HEK293T (cell line): ENCODE data around the gene ATP1A4.

Experiments used
- CTCF ChIA-PET: fragments of 350-600 bp; formaldehyde crosslinking; extraction: SDS; loops from one replicate; lab custom pipeline; 2021; ENCODE audit warnings: antibody characterized with exemption, inconsistent platforms; lab: Yijun Ruan, JAX
- POLR2A ChIA-PET: fragments of 350-600 bp; formaldehyde crosslinking; extraction: SDS; loops from one replicate; lab custom pipeline; 2020; ENCODE audit warnings: antibody characterized with exemption, inconsistent platforms; lab: Yijun Ruan, JAX
- DNase-seq: peaks from one replicate; pipeline ENCODE4 v3.0.0; 2012; ENCODE audit warnings: mixed read lengths; ENCODE audit errors: extremely low spot score
- ARNT ChIP-seq: fragments of 450-650 bp; IDR thresholded peaks from 2 replicates; pipeline ENCODE4 v1.6.1; 2017; ENCODE audit warnings: mild to moderate bottlenecking
- BHLHE40 ChIP-seq: fragments of 450-650 bp; IDR thresholded peaks from 2 replicates; pipeline ENCODE4 v1.6.1; 2016; ENCODE audit warnings: mild to moderate bottlenecking, moderate library complexity, borderline replicate concordance
- CTBP1 ChIP-seq: fragments of 450-650 bp; IDR thresholded peaks from 2 replicates; pipeline ENCODE4 v1.6.1; 2016; ENCODE audit warnings: borderline replicate concordance
- ELF4 ChIP-seq: fragments of 450-650 bp; IDR thresholded peaks from 2 replicates; pipeline ENCODE4 v1.6.1; 2017; ENCODE audit warnings: antibody characterized with exemption
- FOXA1 ChIP-seq: fragments of 450-650 bp; IDR thresholded peaks from 2 replicates; pipeline ENCODE4 v1.6.1; 2016; ENCODE audit warnings: mild to moderate bottlenecking
- FOXK2 ChIP-seq: fragments of 450-650 bp; IDR thresholded peaks from 2 replicates; pipeline ENCODE4 v1.6.1; 2016; ENCODE audit warnings: mild to moderate bottlenecking
- FOXM1 ChIP-seq: fragments of 450-650 bp; IDR thresholded peaks from 2 replicates; pipeline ENCODE4 v1.6.1; 2017; ENCODE audit warnings: mild to moderate bottlenecking, borderline replicate concordance
- HDGF ChIP-seq: fragments of 450-650 bp; IDR thresholded peaks from 2 replicates; pipeline ENCODE4 v1.6.1; 2017; ENCODE audit warnings: antibody characterized with exemption, borderline replicate concordance
- L3MBTL2 ChIP-seq: fragments of 450-650 bp; conservative IDR thresholded peaks from 2 replicates; pipeline ENCODE4 v1.6.1; 2016; ENCODE audit warnings: mild to moderate bottlenecking
- LEF1 ChIP-seq: fragments of 450-650 bp; IDR thresholded peaks from 2 replicates; pipeline ENCODE4 v1.6.1; 2017; ENCODE audit warnings: mild to moderate bottlenecking, borderline replicate concordance
- NFRKB ChIP-seq: fragments of 450-650 bp; IDR thresholded peaks from 2 replicates; pipeline ENCODE4 v1.6.1; 2016; ENCODE audit warnings: mild to moderate bottlenecking, moderate library complexity
- SP1 ChIP-seq: fragments of 450-650 bp; IDR thresholded peaks from 2 replicates; pipeline ENCODE4 v1.6.1; 2017
- SUZ12 ChIP-seq: fragments of 450-650 bp; IDR thresholded peaks from 2 replicates; pipeline ENCODE4 v1.6.1; 2016; ENCODE audit warnings: mild to moderate bottlenecking
- TARDBP ChIP-seq: fragments of 450-650 bp; IDR thresholded peaks from 2 replicates; pipeline ENCODE4 v1.6.1; 2016
- ZNF384 ChIP-seq: fragments of 450-650 bp; IDR thresholded peaks from 2 replicates; pipeline ENCODE4 v1.6.1; 2016
- TF ChIP-seq, protein P1 (sequence below): fragments of 450-650 bp; IDR thresholded peaks from 2 replicates; pipeline ENCODE4 v1.6.1; 2016

Gene ATP1A4

DNA sequence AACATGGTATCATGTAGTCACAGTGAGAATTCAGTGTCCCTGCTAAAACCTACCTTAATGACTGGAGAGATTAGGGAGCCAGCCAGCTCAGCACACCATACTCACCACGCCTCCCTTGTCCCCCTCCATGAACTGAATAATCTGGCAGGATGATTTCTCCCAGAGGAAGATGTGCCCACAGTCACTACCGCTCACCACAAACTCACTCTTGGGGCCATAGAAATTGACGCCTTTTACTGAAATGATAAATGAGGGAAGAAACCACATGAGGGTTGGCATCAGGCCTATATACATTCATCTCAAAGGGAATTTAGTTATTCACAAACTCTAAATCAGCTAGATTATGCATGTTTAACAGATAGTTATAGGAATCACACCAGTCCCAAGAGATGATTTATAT, 71.1 kb downstream of the ATP1A4 start:
- DNase-seq = no peak
- TF ChIP-seq ZNF384 = no peak
- TF ChIP-seq BHLHE40 = no peak
- TF ChIP-seq SP1 = no peak
- TF ChIP-seq ARNT = no peak
- no peak for TF ChIP-seq LEF1
- TF ChIP-seq ELF4 = no peak
- TF ChIP-seq FOXA1 = no peak
- TF ChIP-seq FOXM1 = no peak
- TF ChIP-seq FOXK2 = no peak
- ChIA-PET CTCF (no interaction called here), POLR2A (no interaction called here)

DNA sequence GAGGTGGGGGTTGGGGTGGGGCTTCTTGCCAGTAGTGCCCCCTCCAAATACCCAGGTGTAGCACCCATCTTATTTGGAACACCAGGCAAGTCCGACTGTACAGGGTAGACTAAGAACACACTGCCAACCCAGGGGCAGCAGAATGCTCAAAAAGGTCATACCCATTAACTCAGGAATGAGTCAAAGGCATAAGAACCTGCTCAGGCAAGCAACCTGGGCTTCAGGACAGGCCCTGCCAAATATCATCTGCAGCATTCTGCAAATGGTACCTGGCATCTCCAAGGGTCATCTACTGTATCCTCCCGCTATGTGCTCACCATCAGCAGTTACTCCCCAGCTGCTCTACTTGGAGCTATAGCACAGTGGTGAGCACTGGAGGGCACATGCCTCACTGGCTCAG, 73.2 kb downstream of the ATP1A4 start:
- POLR2A ChIA-PET = no interaction called here

DNA sequence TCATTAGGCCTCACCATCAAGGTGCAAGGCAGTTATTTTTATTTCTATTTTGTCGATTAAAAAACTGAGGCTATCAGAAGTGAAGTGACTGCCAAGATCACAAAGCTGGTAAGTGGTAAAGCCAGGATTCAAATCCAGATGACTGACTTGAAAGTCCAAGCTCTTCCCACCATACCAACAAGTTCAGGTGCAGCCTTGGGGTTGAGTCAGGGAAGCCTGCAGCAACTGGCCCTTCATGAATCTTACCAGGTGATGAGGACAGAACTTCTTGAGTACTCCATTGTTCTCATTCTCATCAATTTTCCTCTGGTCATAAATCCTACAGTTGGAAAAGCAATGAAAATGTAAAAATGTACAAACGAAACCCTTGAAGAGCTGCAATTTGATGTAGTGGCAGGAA, 73.9 kb downstream of the ATP1A4 start:
- no peak for TF ChIP-seq NFRKB
- no peak for TF ChIP-seq TARDBP
- TF ChIP-seq, protein P1, sequence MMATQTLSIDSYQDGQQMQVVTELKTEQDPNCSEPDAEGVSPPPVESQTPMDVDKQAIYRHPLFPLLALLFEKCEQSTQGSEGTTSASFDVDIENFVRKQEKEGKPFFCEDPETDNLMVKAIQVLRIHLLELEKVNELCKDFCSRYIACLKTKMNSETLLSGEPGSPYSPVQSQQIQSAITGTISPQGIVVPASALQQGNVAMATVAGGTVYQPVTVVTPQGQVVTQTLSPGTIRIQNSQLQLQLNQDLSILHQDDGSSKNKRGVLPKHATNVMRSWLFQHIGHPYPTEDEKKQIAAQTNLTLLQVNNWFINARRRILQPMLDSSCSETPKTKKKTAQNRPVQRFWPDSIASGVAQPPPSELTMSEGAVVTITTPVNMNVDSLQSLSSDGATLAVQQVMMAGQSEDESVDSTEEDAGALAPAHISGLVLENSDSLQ = no peak
- TF ChIP-seq FOXM1 = no peak
- no peak for TF ChIP-seq CTBP1
- TF ChIP-seq ZNF384 = no peak
- POLR2A ChIA-PET = no interaction called here

More for the DNA sequence above, 73.2 kb downstream of the ATP1A4 start:
- CTCF ChIA-PET = interaction anchor here (1.1 kb wide), 1 partner anchor 123 kb away, joined by 3 read pairs; no protein-coding TSS in a partner anchor
- TF ChIP-seq SUZ12 (no peak), NFRKB (no peak), FOXK2 (no peak), ARNT (no peak), HDGF (no peak), FOXM1 (no peak), BHLHE40 (no peak), SP1 (no peak), L3MBTL2 (no peak), CTBP1 (no peak), ZNF384 (no peak), LEF1 (no peak), TARDBP (no peak), ELF4 (no peak), FOXA1 (no peak)
- TF ChIP-seq, protein P1 = no peak
- no peak for DNase-seq

DNA sequence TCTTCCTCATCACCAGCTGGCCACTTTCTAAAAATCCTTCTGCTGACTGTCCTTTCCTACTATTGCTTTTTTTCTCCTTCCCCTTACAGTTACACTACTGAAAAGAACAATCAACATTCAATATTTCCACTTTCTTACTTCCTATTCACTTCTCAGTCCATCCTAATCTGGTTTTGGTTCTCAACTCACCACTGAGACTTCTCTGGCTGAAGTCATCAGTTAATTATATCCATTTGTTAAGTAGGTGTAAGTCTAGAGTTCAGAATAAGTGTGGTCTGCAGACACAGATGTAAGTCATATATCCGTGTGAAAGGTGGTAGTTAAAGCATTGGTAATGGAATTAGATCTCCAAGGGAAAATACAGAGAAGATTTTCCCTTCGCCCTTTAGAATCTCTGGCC, 75.2 kb downstream of the ATP1A4 start:
- POLR2A ChIA-PET = no interaction called here
- no peak for TF ChIP-seq ZNF384
- no peak for TF ChIP-seq LEF1
- TF ChIP-seq ARNT = no peak
- TF ChIP-seq FOXA1 = no peak
- TF ChIP-seq FOXK2 = no peak
- TF ChIP-seq TARDBP = no peak
- TF ChIP-seq, protein P1 = no peak
- TF ChIP-seq L3MBTL2 = no peak
- no peak for TF ChIP-seq ELF4
- TF ChIP-seq SUZ12 = no peak
- TF ChIP-seq SP1 = no peak
- no peak for TF ChIP-seq CTBP1
- no peak for TF ChIP-seq BHLHE40
- no peak for TF ChIP-seq NFRKB
- TF ChIP-seq HDGF = no peak
- no peak for TF ChIP-seq FOXM1
- CTCF ChIA-PET = no interaction called here

More for the DNA sequence above, 73.9 kb downstream of the ATP1A4 start:
- DNase-seq = no peak
- CTCF ChIA-PET = interaction anchor here (1.1 kb wide), 1 partner anchor 124 kb away, joined by 3 read pairs; no protein-coding TSS in a partner anchor

DNA sequence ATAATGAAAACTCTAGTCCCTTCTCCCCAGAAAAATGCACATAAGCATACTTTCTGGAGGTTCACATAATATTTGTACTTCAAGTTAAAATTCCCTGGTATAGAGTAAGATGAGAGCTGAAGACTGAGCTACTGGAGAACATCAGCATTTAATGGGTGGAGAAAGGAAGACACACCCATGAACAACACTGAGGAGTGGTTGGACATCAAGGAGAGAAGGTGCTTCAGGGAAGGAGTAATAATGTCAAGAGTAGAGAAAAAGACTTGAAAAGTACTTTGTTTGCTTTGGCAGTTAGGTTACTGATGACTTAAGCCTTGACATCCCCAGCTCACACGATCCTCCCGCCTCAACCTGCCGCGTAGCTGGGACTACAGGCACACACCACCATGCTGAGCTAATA, 75.6 kb downstream of the ATP1A4 start:
- ChIA-PET CTCF (interaction anchor here (0.8 kb wide), 1 partner anchor 25 kb away, joined by 3 read pairs; no protein-coding TSS in a partner anchor), POLR2A (no interaction called here)
- TF ChIP-seq, protein P1 = no peak
- no peak for TF ChIP-seq ELF4
- no peak for TF ChIP-seq ARNT
- TF ChIP-seq L3MBTL2 = no peak
- TF ChIP-seq BHLHE40 = no peak
- DNase-seq = no peak

More for the DNA sequence above, 75.2 kb downstream of the ATP1A4 start:
- DNase-seq = no peak

DNA sequence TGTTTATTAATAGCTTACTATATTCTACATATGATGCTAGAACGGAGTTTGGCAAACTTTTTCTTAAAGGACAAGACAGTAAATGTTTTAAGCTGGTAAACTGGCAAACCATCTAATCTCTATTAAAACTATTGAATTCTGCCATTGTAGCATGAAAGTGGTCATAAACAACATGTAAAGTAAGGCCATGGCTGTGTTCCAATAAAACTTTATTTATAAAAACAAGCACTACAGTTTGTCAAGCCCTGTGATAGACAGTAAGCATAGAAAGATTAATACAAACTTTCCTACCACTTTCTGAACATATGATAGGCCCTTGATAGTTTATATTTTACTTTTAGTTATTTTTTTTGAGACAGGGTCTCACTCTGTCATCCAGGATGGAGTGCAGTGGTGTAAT, 76.2 kb downstream of the ATP1A4 start:
- CTCF ChIA-PET = interaction anchor here (0.8 kb wide), 1 partner anchor 25 kb away, joined by 3 read pairs; no protein-coding TSS in a partner anchor
- POLR2A ChIA-PET = no interaction called here
- TF ChIP-seq TARDBP = no peak
- TF ChIP-seq NFRKB = no peak
- no peak for TF ChIP-seq FOXM1
- no peak for TF ChIP-seq FOXK2
- no peak for TF ChIP-seq ELF4
- no peak for TF ChIP-seq CTBP1
- no peak for TF ChIP-seq FOXA1
- TF ChIP-seq ZNF384 = no peak
- TF ChIP-seq, protein P1 = no peak
- TF ChIP-seq SP1 = no peak
- TF ChIP-seq HDGF = no peak
- no peak for TF ChIP-seq LEF1
- TF ChIP-seq BHLHE40 = no peak
- no peak for TF ChIP-seq SUZ12
- no peak for TF ChIP-seq ARNT
- no peak for DNase-seq
